Muscle of leg (tissue), 11 donors: ENCODE data around the gene ITGB4. TPM values are rescaled to one million over a fixed set of nuclear protein-coding genes. Genes with fewer than 3 reads are reported as not detected.
A peak's percentile ranks its signal among the peaks of the same experiment; 100 is the strongest.

Experiments used
- DNase-seq: peaks from one replicate; pipeline ENCODE4 v3.0.0; 2013
- H3K27ac ChIP-seq: one replicate; pipeline ENCODE4 v1.5.1; 2013; ENCODE audit warnings: mild to moderate bottlenecking, low read length, control low read depth
- H3K27me3 ChIP-seq: one replicate; pipeline ENCODE4 v1.6.1; 2013; ENCODE audit warnings: low read length; ENCODE audit not compliant: control insufficient read depth, insufficient read depth
- H3K36me3 ChIP-seq: one replicate; pipeline ENCODE4 v1.6.1; 2013; ENCODE audit warnings: low read length; ENCODE audit not compliant: control insufficient read depth, insufficient read depth
- H3K4me1 ChIP-seq: one replicate; pipeline ENCODE4 v1.6.1; 2013; ENCODE audit warnings: low read length; ENCODE audit not compliant: control insufficient read depth, insufficient read depth
- H3K4me3 ChIP-seq: one replicate; pipeline ENCODE4 v1.5.1; 2013; ENCODE audit warnings: low read length, control low read depth
- H3K9me3 ChIP-seq: replicated peaks from 2 replicates; pipeline ENCODE4 v1.6.1; 2013; ENCODE audit warnings: low read depth, low read length; ENCODE audit not compliant: control insufficient read depth
- WGBS: methylation state at CpG from one replicate; pipeline ENCODE4 v1.1.5; 2013; ENCODE audit warnings: missing lambda C conversion rate; ENCODE audit not compliant: insufficient coverage; 5-methylcytosine and 5-hydroxymethylcytosine counted together
- polyA plus RNA-seq, 8 donors: library from polyadenylated mRNA; unstranded; fragments of 120-200 nt; gene quantifications; one replicate each; pipeline versions ENCODE4 v1.2.1 to v1.2.3, GENCODE V29; 2013; ENCODE audit warnings: inconsistent platforms in 1 of 8, low replicate concordance in 1 of 8; ENCODE audit not compliant: insufficient read length in 8 of 8, insufficient read depth in 1 of 8
- total RNA-seq: library from RNA; stranded (reverse); fragments of 120-200 nt; gene quantifications from one replicate; pipeline ENCODE4 v1.2.4, GENCODE V29; 2013

Gene ITGB4
- total and polyA plus RNA-seq, 9 donors: 1.6 to 16.7 (median 6.3) TPM

DNA sequence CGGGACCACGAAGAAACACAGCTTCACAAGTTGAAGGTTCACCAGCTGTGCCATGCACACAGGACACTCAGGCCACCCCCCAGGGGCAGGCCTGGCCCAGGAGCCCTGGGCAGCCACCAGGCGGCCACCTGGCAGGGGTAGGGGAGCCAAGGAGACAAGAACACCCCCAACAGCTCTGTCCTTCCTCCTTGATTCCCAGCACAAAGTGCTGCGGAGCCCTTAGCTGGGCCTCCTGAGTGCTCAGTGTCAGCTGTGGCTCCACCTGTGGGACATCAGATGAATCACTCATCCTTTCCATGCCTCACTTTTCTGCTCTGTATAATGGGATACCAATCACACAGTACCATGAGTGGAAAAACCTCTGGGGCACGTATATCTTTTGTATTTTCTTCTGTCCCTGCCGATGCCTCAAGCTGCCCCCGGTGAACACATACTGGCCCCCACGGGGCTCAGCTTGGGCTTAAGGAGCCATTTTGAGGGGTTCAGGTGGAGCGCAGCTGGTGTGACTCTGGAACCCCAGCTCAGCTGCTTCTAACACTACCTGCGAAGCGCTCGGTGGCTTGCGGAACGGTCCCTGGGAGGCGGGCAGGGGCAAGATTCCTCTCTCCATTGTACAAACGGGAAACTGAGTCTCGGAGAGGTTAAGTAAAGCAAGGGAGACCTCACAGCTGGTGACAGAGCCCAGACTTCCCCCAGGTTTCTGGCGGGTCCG, 31.7 kb downstream of the ITGB4 start:
- peaks cover 4% of the 10 kb centered on the region for H3K36me3 ChIP-seq
- WGBS: 64% methylated on average over 14 of the region's 19 CpGs
- peaks cover 49% of the 10 kb centered on the region for H3K4me1 ChIP-seq
- H3K9me3 ChIP-seq: no peaks in the 10 kb centered on the region
- H3K27ac ChIP-seq: no peak overlapping the region
- H3K27me3 ChIP-seq: no peaks in the 10 kb centered on the region
- peak overlapping the region; percentile 43 for H3K4me3 ChIP-seq
- DNase-seq: peak; percentile 19

DNA sequence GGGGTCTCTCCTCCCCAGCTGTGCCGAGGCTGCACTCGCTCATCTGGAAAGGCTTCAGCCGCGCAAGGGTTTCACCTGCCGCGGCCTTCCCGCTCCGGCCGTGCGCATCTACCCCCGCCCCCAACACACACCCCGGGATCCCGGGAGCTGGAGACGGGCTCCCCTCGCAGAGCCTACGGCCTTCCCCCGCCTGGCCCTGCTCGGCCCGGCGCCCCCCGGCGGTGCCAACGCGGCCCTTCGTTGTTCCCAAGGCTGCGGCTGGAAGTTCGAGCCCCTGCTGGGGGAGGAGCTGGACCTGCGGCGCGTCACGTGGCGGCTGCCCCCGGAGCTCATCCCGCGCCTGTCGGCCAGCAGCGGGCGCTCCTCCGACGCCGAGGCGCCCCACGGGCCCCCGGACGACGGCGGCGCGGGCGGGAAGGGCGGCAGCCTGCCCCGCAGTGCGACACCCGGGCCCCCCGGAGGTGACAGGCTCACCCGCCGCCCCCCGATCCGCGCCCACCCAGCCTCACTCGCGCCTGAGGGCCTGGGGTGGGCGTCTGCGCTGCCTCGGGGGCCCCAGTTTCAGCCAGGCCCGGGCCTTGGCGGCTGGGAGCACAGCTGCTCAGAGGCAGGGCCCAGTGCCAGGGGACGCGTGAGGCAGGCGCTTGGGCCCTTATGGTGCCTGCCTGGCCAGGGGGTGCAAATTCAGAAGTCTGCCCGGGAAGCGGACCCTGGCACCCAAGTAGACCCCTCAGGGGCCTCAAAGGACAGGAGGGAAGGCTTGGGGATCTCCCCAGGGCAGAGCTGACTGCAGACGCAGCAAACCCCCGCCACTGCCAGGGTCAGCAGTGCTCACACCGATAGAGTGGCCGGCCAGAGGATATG, 32.5 kb downstream of the ITGB4 start:
- Histone ChIP-seq H3K4me3 (peak overlapping the region; percentile 43), H3K36me3 (peaks cover 10% of the 10 kb centered on the region), H3K9me3 (no peaks in the 10 kb centered on the region), H3K27me3 (no peaks in the 10 kb centered on the region), H3K27ac (peak overlapping the region; percentile 72), H3K4me1 (peaks cover 49% of the 10 kb centered on the region)
- 2% methylated on average over 71 of the region's 76 CpGs for WGBS
- peak; percentile 87 for DNase-seq

DNA sequence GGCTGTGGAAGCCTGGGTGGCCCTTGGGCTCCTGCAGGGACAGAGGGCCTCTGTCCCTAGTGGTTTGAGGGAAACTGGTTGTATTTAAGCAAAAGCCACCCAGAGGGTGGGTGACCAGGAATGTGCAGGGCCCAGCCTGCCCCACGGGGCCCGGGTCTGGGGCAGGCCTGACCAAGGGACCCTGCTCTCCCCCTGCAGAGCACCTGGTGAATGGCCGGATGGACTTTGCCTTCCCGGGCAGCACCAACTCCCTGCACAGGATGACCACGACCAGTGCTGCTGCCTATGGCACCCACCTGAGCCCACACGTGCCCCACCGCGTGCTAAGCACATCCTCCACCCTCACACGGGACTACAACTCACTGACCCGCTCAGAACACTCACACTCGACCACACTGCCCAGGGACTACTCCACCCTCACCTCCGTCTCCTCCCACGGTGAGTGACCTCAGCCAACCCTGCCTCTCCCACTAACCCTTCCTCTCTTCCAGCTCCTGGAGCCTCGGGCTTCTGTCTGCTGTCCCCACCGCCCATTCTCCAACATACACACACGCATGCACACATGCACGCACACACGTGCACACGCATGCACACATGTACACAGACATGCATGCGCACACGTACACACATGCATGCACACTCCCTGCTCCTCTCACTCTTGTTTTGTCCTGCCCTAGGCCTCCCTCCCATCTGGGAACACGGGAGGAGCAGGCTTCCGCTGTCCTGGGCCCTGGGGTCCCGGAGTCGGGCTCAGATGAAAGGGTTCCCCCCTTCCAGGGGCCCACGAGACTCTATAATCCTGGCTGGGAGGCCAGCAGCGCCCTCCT, 33.3 kb downstream of the ITGB4 start:
- WGBS: 51% methylated on average over 26 of the region's 27 CpGs
- H3K4me3 ChIP-seq: no peak overlapping the region
- H3K27ac ChIP-seq: peak overlapping the region; percentile 72
- H3K9me3 ChIP-seq: no peaks in the 10 kb centered on the region
- H3K4me1 ChIP-seq: peaks cover 48% of the 10 kb centered on the region
- DNase-seq: peak; percentile 24
- H3K27me3 ChIP-seq: no peaks in the 10 kb centered on the region
- peaks cover 13% of the 10 kb centered on the region for H3K36me3 ChIP-seq

DNA sequence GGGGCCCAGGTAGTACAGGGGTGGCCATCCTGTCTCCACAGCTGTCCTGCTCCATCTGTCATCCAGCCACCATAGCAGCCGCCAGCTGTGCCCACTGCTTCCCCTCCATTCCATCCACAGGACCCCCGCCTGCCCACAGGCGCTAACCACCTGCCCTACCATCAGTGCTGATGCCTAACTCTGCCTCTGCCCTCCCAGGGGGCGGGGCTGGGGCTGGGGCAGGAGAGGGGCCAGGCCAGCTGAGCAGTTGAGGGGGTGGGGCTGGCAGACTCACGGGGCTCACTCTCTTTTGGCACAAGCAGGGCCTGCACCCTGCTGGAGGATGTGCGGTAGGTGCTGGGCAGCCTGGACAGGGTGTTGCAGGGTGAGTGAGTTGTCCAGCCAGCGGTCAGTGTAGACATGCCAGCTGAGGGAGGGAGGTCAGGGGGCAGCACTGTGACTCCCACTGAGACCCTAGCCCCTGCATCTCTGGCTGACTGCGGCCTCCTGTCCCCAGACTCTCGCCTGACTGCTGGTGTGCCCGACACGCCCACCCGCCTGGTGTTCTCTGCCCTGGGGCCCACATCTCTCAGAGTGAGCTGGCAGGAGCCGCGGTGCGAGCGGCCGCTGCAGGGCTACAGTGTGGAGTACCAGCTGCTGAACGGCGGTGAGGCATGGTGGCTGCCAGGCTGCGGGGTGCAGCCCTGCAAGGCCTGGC, 34.1 kb downstream of the ITGB4 start:
- WGBS: 71% methylated on average over 17 of the region's 20 CpGs
- no peaks in the 10 kb centered on the region for H3K27me3 ChIP-seq
- no peak overlapping the region for H3K4me3 ChIP-seq
- no peaks in the 10 kb centered on the region for H3K9me3 ChIP-seq
- peak; percentile 47 for DNase-seq
- peak overlapping the region; percentile 7 for H3K27ac ChIP-seq
- H3K4me1 ChIP-seq: peaks cover 42% of the 10 kb centered on the region
- H3K36me3 ChIP-seq: peaks cover 15% of the 10 kb centered on the region

DNA sequence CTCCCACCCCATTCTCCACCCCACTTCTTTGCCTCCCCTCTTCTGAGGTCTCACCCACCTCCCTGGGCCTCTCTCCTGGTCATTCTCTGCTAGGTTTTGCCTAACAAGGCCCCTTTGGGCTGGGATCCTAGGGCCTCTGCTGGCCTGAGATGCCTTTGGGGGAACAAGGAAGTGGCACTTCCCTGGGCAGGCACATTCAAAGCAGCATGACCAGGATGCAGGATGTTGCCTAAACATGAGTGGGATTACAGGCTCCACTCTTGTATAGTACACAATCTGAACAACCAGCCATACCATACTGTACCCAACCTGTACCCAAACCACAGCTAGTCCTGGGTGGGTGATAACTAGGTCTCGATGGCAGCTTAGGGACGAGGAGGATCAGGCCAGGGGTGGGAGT, 34.7 kb downstream of the ITGB4 start:
- no peak for DNase-seq
- Histone ChIP-seq H3K4me3 (no peak overlapping the region), H3K36me3 (peaks cover 15% of the 10 kb centered on the region), H3K4me1 (peaks cover 42% of the 10 kb centered on the region), H3K27ac (no peak overlapping the region), H3K9me3 (no peaks in the 10 kb centered on the region), H3K27me3 (no peaks in the 10 kb centered on the region)
- 100% methylated on average over 2 of the region's 2 CpGs for WGBS

DNA sequence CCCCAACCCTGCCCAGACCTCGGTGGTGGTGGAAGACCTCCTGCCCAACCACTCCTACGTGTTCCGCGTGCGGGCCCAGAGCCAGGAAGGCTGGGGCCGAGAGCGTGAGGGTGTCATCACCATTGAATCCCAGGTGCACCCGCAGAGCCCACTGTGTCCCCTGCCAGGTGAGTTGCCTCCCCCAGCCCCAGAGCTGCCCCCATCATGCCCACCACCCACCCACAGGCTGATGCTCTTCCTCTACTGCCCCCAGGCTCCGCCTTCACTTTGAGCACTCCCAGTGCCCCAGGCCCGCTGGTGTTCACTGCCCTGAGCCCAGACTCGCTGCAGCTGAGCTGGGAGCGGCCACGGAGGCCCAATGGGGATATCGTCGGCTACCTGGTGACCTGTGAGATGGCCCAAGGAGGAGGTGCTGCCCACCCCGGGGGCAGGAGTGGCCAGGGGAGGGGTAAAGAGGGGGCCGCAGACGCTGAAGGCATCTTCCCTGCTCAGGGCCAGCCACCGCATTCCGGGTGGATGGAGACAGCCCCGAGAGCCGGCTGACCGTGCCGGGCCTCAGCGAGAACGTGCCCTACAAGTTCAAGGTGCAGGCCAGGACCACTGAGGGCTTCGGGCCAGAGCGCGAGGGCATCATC, 35.3 kb downstream of the ITGB4 start:
- peaks cover 15% of the 10 kb centered on the region for H3K36me3 ChIP-seq

DNA sequence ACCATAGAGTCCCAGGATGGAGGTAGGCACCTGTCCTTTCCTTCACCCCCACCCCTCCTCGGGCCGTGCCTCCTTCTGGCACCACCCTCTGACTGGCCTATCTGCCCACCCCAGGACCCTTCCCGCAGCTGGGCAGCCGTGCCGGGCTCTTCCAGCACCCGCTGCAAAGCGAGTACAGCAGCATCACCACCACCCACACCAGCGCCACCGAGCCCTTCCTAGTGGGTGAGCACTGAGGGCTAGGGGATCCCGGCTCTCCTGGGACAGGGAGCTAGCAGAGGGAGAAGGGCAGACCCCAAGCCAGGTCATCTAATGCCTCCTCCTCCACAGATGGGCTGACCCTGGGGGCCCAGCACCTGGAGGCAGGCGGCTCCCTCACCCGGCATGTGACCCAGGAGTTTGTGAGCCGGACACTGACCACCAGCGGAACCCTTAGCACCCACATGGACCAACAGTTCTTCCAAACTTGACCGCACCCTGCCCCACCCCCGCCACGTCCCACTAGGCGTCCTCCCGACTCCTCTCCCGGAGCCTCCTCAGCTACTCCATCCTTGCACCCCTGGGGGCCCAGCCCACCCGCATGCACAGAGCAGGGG, 35.9 kb downstream of the ITGB4 start:
- H3K9me3 ChIP-seq: no peaks in the 10 kb centered on the region
- no peaks in the 10 kb centered on the region for H3K27me3 ChIP-seq
- 100% methylated on average over 6 of the region's 21 CpGs for WGBS
- no peak overlapping the region for H3K27ac ChIP-seq
- DNase-seq: no peak
- H3K36me3 ChIP-seq: peaks cover 15% of the 10 kb centered on the region
- H3K4me3 ChIP-seq: no peak overlapping the region
- H3K4me1 ChIP-seq: peaks cover 42% of the 10 kb centered on the region

More for the DNA sequence above, 35.3 kb downstream of the ITGB4 start:
- H3K27ac ChIP-seq: no peak overlapping the region
- no peak overlapping the region for H3K4me3 ChIP-seq
- H3K27me3 ChIP-seq: no peaks in the 10 kb centered on the region
- H3K9me3 ChIP-seq: no peaks in the 10 kb centered on the region
- DNase-seq: no peak
- H3K4me1 ChIP-seq: peaks cover 42% of the 10 kb centered on the region
- WGBS: 79% methylated on average over 22 of the region's 29 CpGs

DNA sequence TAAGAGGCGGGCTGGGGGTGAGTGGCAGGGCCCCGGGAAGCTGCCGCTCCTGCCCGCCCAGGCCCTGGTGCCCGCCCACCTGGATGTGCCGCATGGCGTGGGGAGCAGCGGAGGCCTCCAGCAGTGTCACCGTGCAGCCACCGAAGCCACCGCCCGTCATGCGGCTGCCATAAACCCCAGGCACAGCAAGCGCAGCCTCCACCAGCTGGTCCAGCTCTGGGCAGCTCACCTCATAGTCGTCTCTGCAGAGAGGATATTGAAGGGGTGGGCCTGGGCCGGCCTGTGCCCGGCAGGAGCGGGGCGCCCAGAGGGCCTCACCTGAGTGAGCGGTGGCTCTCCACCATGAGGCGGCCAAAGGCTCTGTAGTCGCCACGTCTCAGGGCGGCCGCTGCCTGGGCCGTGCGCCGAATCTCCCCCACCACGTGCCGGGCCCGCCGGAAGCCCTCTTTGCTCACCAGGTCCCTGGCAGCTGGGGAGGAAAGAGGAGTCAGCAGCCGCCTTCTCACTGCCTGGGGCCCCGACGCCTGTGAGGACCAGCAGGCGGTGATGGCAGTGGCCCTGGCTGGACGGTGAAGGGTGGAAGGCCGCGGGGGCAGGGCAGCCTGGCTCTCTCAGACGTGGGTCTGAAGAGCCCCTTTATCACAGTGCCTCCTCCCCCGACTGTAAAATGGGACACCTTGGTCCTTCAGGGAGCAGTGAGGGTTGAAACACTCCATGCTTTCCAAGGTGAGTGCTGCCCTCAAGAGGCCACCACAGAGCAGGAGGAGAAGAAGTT, 37.1 kb downstream of the ITGB4 start:
- H3K4me3 ChIP-seq: no peak overlapping the region
- no peak for DNase-seq
- H3K27me3 ChIP-seq: no peaks in the 10 kb centered on the region
- H3K4me1 ChIP-seq: peaks cover 34% of the 10 kb centered on the region
- no peak overlapping the region for H3K27ac ChIP-seq
- WGBS: 86% methylated on average over 35 of the region's 41 CpGs
- H3K9me3 ChIP-seq: no peaks in the 10 kb centered on the region
- peaks cover 25% of the 10 kb centered on the region for H3K36me3 ChIP-seq
